SW480 (cell line): Measurements from ENCODE around the gene PEPD.

ENCODE experiments used
- DNase-seq: peaks from one replicate; pipeline ENCODE4 v3.0.0-alpha.2; 2016; ENCODE audit warnings: low spot score

PEPD gene

GRCh38 chr19:33359581-33359980 lies 162.0 kb downstream of the PEPD start:
- DNase-seq, result no peak

- DNase-seq, result no peak
These were observed 163.2 kb downstream of the PEPD start for GRCh38 chr19:33358408-33358807.

GRCh38 chr19:33357556-33357955 lies 164.0 kb downstream of the PEPD start:
- DNase-seq, result no peak

GRCh38 chr19:33355535-33355934 lies 166.1 kb downstream of the PEPD start:
- no peak for DNase-seq

- DNase-seq, result no peak
These were observed 170.9 kb downstream of the PEPD start for GRCh38 chr19:33350538-33351309.

- no peak for DNase-seq
These were observed 172.0 kb downstream of the PEPD start for GRCh38 chr19:33349319-33350289.

GRCh38 chr19:33348301-33349010 lies 173.1 kb downstream of the PEPD start:
- no peak for DNase-seq

- DNase-seq, result no peak
These were observed 174.3 kb downstream of the PEPD start for GRCh38 chr19:33347300-33347699.

GRCh38 chr19:33346665-33347064 lies 174.9 kb downstream of the PEPD start:
- DNase-seq, result no peak

GRCh38 chr19:33345163-33345562 lies 176.4 kb downstream of the PEPD start:
- DNase-seq, result no peak

GRCh38 chr19:33344573-33344925 lies 177.0 kb downstream of the PEPD start:
- no peak for DNase-seq

GRCh38 chr19:33343859-33344572 lies 177.6 kb downstream of the PEPD start:
- no peak for DNase-seq

- no peak for DNase-seq
These were observed 178.3 kb downstream of the PEPD start for GRCh38 chr19:33343301-33343700.

GRCh38 chr19:33340991-33341390 lies 180.6 kb downstream of the PEPD start:
- no peak for DNase-seq

GRCh38 chr19:33339016-33339984 lies 182.3 kb downstream of the PEPD start:
- DNase-seq, result no peak
